ENCODE measurements around the gene DDX10.

DNA sequence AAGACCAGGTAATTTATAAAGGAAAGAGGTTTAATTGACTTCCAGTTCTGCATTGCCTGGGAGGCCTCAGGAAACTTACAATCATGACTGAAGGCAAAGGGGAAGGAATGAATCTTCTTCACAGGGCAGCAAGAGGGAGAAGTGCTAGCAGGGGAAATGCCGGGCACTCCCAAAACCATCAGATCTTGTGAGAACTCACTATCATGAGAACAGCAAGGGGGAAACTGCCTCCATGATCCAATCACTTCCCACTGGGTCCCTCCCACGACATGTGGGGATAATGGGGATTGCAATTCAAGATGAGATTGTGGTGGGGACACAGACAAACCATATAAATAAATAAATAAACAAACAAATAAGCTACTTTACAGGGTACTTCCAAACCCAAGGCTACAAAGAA is 42.5 kb upstream of the DDX10 start:
- TF ChIP-seq, protein P1, sequence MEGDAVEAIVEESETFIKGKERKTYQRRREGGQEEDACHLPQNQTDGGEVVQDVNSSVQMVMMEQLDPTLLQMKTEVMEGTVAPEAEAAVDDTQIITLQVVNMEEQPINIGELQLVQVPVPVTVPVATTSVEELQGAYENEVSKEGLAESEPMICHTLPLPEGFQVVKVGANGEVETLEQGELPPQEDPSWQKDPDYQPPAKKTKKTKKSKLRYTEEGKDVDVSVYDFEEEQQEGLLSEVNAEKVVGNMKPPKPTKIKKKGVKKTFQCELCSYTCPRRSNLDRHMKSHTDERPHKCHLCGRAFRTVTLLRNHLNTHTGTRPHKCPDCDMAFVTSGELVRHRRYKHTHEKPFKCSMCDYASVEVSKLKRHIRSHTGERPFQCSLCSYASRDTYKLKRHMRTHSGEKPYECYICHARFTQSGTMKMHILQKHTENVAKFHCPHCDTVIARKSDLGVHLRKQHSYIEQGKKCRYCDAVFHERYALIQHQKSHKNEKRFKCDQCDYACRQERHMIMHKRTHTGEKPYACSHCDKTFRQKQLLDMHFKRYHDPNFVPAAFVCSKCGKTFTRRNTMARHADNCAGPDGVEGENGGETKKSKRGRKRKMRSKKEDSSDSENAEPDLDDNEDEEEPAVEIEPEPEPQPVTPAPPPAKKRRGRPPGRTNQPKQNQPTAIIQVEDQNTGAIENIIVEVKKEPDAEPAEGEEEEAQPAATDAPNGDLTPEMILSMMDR (IDR thresholded peaks at IDR 0.05; ENCODE audit: insufficient read depth, low read depth, low read length) = no peak
- no peak for TF ChIP-seq EZH2 (IDR thresholded peaks at IDR 0.05; ENCODE audit: insufficient read depth, low read length)
